Calu3 (cell line): ENCODE results near the gene IFI16. TPM values are rescaled to one million over a fixed set of nuclear protein-coding genes. Genes with fewer than 3 reads are reported as not detected.

Experiments used
- BruUV-seq: library from RNA; stranded (reverse); fragments of 400-500 nt; replicated peaks from 2 replicates; lab custom pipeline; 2021; lab: Mats Ljungman, UMichigan
- CTCF ChIA-PET: fragments of 300-600 bp; sonication (Branson Sonifier 250); formaldehyde crosslinking; loops from one replicate; lab custom pipeline; 2022; ENCODE audit warnings: antibody characterized with exemption; lab: Charles Lee
- DNase-seq: peaks from one replicate; pipeline ENCODE4 v3.0.0; 2022
- H3K27ac Mint-ChIP-seq: one replicate; pipeline ENCODE4 v1.8.0; 2022; ENCODE audit warnings: mixed read lengths; ENCODE audit not compliant: unreplicated experiment
- H3K27me3 Mint-ChIP-seq: one replicate; pipeline ENCODE4 v1.8.0; 2022; ENCODE audit warnings: mixed read lengths; ENCODE audit not compliant: unreplicated experiment
- H3K36me3 Mint-ChIP-seq: one replicate; pipeline ENCODE4 v1.8.0; 2022; ENCODE audit warnings: mild to moderate bottlenecking, moderate library complexity, mixed read lengths; ENCODE audit not compliant: insufficient read depth, unreplicated experiment
- H3K4me1 Mint-ChIP-seq: one replicate; pipeline ENCODE4 v1.8.0; 2022; ENCODE audit warnings: mild to moderate bottlenecking, low read depth, mixed read lengths; ENCODE audit not compliant: unreplicated experiment
- H3K4me3 Mint-ChIP-seq: one replicate; pipeline ENCODE4 v1.8.0; 2022; ENCODE audit warnings: mild to moderate bottlenecking, low read depth, moderate library complexity, mixed read lengths; ENCODE audit not compliant: unreplicated experiment
- H3K9me3 Mint-ChIP-seq: one replicate; pipeline ENCODE4 v1.8.0; 2022; ENCODE audit warnings: low read depth, mixed read lengths; ENCODE audit not compliant: unreplicated experiment
- intact Hi-C: fragments of 100-400 bp; cut with micrococcal nuclease; formaldehyde crosslinking; loops from one replicate; pipeline ENCODE4 v1.10.0; 2022; ENCODE audit not compliant: unreplicated experiment
- total RNA-seq: library from RNA; stranded (reverse); gene quantifications from 2 replicates; pipeline ENCODE4 v1.2.3, GENCODE V29; 2022
- TF ChIP-seq, protein P1 (sequence below): fragments of 200-600 bp; IDR thresholded peaks from one replicate; pipeline ENCODE4 v1.8.0; 2022; ENCODE audit warnings: antibody characterized with exemption; ENCODE audit not compliant: unreplicated experiment

Gene IFI16
- total RNA-seq, 1 experiment from 2014 or later, result 52.8 TPM

DNA sequence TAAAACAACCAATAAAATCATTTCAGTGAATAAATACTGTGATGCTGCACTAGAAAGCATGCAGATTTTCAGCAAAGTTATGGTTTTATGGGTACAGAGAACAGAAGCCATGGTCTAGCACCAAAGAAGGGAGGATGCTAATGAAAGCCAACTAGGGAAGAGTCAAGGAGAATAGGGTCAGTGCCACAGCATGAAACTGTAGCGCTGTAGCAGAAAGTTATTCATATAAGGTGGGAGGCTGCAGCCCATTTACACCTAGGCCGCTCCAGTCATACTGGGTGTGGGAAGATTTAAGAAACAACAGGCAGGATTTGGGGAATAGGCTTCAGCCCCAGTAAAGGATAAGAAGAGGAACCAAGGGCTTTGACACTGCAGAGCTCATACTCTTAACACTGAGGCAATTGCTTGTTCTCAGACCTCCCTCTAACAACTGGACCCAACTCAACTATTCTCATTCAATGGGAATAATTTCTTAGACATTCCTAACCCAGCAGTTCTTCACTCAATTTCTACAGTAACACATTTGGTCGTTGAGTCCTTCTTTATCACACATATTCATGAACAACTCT is 4.4 kb downstream of the IFI16 start:
- CTCF ChIA-PET, result no interaction called here

GRCh38 chr1:159014851-159015250 is 5.1 kb downstream of the IFI16 start:
- Mint-ChIP-seq H3K4me3 (no peak overlapping the region), H3K27ac (no peak overlapping the region), H3K36me3 (peaks cover 33% of the 10 kb centered on the region), H3K9me3 (no peaks in the 10 kb centered on the region), H3K4me1 (peaks cover 10% of the 10 kb centered on the region), H3K27me3 (no peaks in the 10 kb centered on the region)
- no peak for DNase-seq
- intact Hi-C loops, result loop anchor here (10.0 kb wide), 1 partner anchor 1520 kb away; no protein-coding TSS in a partner anchor
- TF ChIP-seq, protein P1, sequence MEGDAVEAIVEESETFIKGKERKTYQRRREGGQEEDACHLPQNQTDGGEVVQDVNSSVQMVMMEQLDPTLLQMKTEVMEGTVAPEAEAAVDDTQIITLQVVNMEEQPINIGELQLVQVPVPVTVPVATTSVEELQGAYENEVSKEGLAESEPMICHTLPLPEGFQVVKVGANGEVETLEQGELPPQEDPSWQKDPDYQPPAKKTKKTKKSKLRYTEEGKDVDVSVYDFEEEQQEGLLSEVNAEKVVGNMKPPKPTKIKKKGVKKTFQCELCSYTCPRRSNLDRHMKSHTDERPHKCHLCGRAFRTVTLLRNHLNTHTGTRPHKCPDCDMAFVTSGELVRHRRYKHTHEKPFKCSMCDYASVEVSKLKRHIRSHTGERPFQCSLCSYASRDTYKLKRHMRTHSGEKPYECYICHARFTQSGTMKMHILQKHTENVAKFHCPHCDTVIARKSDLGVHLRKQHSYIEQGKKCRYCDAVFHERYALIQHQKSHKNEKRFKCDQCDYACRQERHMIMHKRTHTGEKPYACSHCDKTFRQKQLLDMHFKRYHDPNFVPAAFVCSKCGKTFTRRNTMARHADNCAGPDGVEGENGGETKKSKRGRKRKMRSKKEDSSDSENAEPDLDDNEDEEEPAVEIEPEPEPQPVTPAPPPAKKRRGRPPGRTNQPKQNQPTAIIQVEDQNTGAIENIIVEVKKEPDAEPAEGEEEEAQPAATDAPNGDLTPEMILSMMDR, result no peak
- no TSS peak for BruUV-seq
- CTCF ChIA-PET, result no interaction called here

More for the DNA sequence above, 4.4 kb downstream of the IFI16 start:
- no peaks in the 10 kb centered on the region for H3K9me3 Mint-ChIP-seq
- no peak overlapping the region for H3K4me3 Mint-ChIP-seq
- no peaks in the 10 kb centered on the region for H3K27me3 Mint-ChIP-seq
- peaks cover 28% of the 10 kb centered on the region for H3K36me3 Mint-ChIP-seq
- no peak for DNase-seq
- no TSS peak for BruUV-seq
- intact Hi-C loops, result loop anchor here (10.0 kb wide), 1 partner anchor 1519 kb away; no protein-coding TSS in a partner anchor
- TF ChIP-seq, protein P1, result no peak
- no peak overlapping the region for H3K27ac Mint-ChIP-seq
- peaks cover 10% of the 10 kb centered on the region for H3K4me1 Mint-ChIP-seq

DNA sequence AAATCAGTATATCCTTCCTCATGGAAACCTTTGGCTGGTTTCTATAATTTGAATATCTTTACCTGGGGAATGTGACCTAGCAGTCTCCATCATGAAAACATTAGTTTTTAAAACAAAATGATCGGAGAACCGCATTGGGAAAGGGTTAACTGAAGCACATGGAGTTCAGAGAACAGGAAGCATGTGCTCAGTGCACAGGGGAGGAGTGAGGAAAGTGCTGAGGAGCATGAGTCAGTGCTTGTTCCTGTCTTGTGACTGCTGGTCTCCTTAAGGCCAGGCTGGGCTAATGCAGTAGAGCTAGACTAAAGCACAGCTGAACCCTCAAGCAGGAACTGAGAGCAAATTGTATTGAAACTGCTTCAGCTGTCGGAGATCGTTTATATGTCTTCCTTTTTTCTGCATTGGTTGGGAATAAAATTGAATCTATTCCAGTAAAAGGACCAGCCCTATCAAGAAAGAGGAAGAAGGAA is 5.8 kb downstream of the IFI16 start:
- DNase-seq, result peak; percentile 69
- Mint-ChIP-seq H3K4me1 (peaks cover 10% of the 10 kb centered on the region), H3K27ac (peak overlapping the region; percentile 79), H3K4me3 (peak overlapping the region; percentile 27), H3K9me3 (no peaks in the 10 kb centered on the region), H3K36me3 (peaks cover 28% of the 10 kb centered on the region), H3K27me3 (no peaks in the 10 kb centered on the region)
- intact Hi-C loops, result loop anchor here (10.0 kb wide), 1 partner anchor 1521 kb away; no protein-coding TSS in a partner anchor
- CTCF ChIA-PET, result no interaction called here
- TF ChIP-seq, protein P1, result no peak
- BruUV-seq, result no TSS peak

DNA sequence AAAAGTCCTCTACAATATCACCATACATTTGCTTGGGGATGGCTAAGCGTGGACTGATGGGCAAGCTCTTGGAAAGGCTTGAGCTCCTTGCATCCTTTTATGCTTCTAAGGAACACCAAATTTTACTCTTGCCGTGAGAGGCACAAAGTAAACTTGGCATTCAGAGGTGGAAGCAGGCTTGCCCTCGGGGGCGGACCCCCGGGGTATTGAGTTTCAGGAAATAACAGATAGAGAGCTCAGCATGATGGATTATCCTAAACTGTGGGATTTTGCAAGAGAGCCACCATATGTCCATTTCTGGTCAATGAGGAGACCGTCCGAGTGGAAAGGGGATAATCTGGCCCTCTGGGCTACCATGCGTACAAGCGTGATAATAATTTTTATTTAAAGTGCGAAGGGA is 14.0 kb downstream of the IFI16 start:
- Mint-ChIP-seq H3K36me3 (peaks cover 22% of the 10 kb centered on the region), H3K9me3 (peaks cover 3% of the 10 kb centered on the region), H3K27ac (peak overlapping the region; percentile 29), H3K4me3 (no peak overlapping the region), H3K27me3 (no peaks in the 10 kb centered on the region), H3K4me1 (no peaks in the 10 kb centered on the region)
- CTCF ChIA-PET, result no interaction called here
- no TSS peak for BruUV-seq
- TF ChIP-seq, protein P1, result no peak
- intact Hi-C loops, result no loop called here
- no peak for DNase-seq
